HG02798 (cell line): ENCODE results near the gene ATP8A2.
A peak's percentile ranks its signal among the peaks of the same experiment; 100 is the strongest.
"Not testable (repeated sequence)": the region's sequence is repeated elsewhere in the genome, so short reads cannot be mapped to it uniquely, and the experiment has no call there.

Experiments
- ATAC-seq: cut with Tn5 transposase; IDR thresholded peaks from one replicate; pipeline ENCODE4 v1.9.1; 2021; ENCODE audit warnings: mild to moderate bottlenecking; ENCODE audit not compliant: unreplicated experiment, poor library complexity

ATP8A2 gene

GRCh38 chr13:25778365-25778764, 406.6 kb downstream of the ATP8A2 start:
- ATAC-seq, result no peak

- ATAC-seq, result no peak
Measured at GRCh38 chr13:25778808-25779305, 407.1 kb downstream of the ATP8A2 start.

GRCh38 chr13:25783076-25783475, 411.3 kb downstream of the ATP8A2 start:
- no peak for ATAC-seq

GRCh38 chr13:25783601-25784024, 411.8 kb downstream of the ATP8A2 start:
- no peak for ATAC-seq

GRCh38 chr13:25784119-25784518, 412.3 kb downstream of the ATP8A2 start:
- ATAC-seq, result no peak

- not testable (repeated sequence) for ATAC-seq
Measured at GRCh38 chr13:25790137-25790536, 418.4 kb downstream of the ATP8A2 start.

GRCh38 chr13:25795277-25795676, 423.5 kb downstream of the ATP8A2 start:
- no peak for ATAC-seq

- no peak for ATAC-seq
Measured at GRCh38 chr13:25796474-25796873, 424.7 kb downstream of the ATP8A2 start.

GRCh38 chr13:25798998-25799397, 427.2 kb downstream of the ATP8A2 start:
- ATAC-seq, result no peak

- no peak for ATAC-seq
Measured at GRCh38 chr13:25800523-25800922, 428.7 kb downstream of the ATP8A2 start.

- ATAC-seq, result no peak
Measured at GRCh38 chr13:25802579-25802978, 430.8 kb downstream of the ATP8A2 start.

- ATAC-seq, result no peak
Measured at GRCh38 chr13:25803641-25804040, 431.9 kb downstream of the ATP8A2 start.

GRCh38 chr13:25806264-25806974, 434.6 kb downstream of the ATP8A2 start:
- peak; percentile 38 for ATAC-seq

- ATAC-seq, result no peak
Measured at GRCh38 chr13:25807562-25807961, 435.8 kb downstream of the ATP8A2 start.

GRCh38 chr13:25811506-25811905, 439.7 kb downstream of the ATP8A2 start:
- ATAC-seq, result no peak

GRCh38 chr13:25816239-25816638, 444.5 kb downstream of the ATP8A2 start:
- no peak for ATAC-seq

- ATAC-seq, result no peak
Measured at GRCh38 chr13:25819856-25820530, 448.2 kb downstream of the ATP8A2 start.

GRCh38 chr13:25821776-25822175, 450.0 kb downstream of the ATP8A2 start:
- ATAC-seq, result no peak

- not testable (repeated sequence) for ATAC-seq
Measured at GRCh38 chr13:25827221-25827620, 455.4 kb downstream of the ATP8A2 start.

- no peak for ATAC-seq
Measured at GRCh38 chr13:25827831-25828465, 456.2 kb downstream of the ATP8A2 start.

GRCh38 chr13:25833761-25834160, 462.0 kb downstream of the ATP8A2 start:
- ATAC-seq, result no peak
